SH-SY5Y (cell line): ENCODE measurements around the gene SCARF1.

ENCODE experiments used
- GATA2 ChIP-seq: IDR thresholded peaks from 2 replicates; pipeline ENCODE4 v1.6.1; 2011; ENCODE audit warnings: mild to moderate bottlenecking, low read depth, low read length
- GATA3 ChIP-seq: IDR thresholded peaks from 2 replicates; pipeline ENCODE4 v1.6.1; 2011; ENCODE audit warnings: low read depth, mild to moderate bottlenecking, low read length, moderate library complexity

Gene SCARF1

DNA sequence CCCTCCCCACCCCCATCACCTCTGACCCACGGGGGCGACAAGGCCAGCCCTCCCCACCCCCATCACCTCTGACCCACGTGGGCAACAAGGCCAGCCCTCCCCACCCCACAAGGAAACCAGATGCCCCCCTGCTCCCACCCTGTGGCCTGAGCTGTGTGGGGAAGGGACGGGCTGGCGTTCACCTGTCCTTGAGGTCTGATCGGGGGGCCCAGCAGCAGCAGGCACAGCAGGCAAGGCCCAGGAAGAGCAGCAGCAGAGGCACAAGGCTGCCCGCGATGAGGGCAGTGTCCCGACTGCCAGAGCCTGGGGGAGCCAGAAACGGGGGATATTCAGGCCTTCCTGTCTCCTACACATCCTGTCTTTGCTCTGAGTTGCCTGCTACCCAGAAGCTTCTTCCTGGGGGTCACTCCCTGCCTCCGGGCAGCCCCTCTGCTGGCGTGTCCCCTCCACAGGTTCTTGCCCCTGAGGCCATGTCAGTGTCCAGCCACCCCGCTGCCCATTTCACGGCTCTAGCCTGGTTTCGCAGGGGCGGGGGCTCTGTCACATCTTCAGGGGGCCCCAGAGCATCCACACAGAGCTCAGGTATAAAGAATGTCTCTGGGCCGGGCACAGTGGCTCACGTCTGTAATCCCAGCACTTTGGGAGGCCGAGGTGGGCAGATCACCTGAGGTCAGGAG is 6.8 kb downstream of the SCARF1 start:
- TF ChIP-seq GATA2: no peak

GRCh38 chr17:1638171-1638590 is 7.4 kb downstream of the SCARF1 start:
- TF ChIP-seq GATA2 (no peak), GATA3 (no peak)

GRCh38 chr17:1636732-1637285 is 8.7 kb downstream of the SCARF1 start:
- no peak for TF ChIP-seq GATA3
- no peak for TF ChIP-seq GATA2

DNA sequence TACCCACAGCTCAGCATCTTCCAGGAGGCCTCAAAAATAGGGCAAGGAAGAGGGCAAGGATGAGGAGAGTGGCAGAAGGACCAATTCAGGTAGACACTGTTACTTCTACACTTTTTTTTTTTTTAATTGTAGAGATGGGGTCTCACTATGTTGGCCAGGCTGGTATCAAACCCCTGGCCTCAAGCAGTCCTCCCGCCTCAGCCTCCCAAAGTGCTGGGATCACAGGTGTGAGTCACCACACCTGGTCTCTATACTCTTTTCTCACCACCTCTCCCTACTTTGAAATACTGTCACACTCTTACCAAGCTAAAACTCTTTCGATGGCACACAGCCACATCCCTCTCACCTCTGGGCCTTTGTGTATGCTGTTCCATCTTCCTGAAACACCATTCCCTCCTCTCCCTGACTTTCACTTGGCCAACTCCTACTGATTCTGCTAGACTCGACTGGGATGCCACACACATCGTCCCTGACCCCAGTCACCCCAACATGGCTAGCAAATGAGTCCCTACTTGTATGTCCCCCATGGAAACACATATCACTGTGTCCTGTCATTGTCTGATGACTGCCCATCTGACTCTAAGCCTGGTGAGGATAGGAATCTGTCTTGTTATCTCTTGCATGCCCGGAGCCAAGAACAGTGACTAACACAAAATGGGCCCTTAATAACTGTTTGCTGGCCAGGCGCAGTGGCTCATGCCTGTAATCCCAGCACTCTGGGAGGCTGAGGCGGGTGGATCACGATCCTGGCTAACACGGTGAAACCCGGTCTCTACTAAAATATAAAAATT is 9.7 kb downstream of the SCARF1 start:
- TF ChIP-seq GATA3 (no peak), GATA2 (no peak)

GRCh38 chr17:1634841-1635650 is 10.5 kb downstream of the SCARF1 start:
- TF ChIP-seq GATA3 (no peak), GATA2 (no peak)

- TF ChIP-seq GATA2 (no peak), GATA3 (no peak)
Observed at GRCh38 chr17:1630662-1631061, 14.9 kb downstream of the SCARF1 start.

DNA sequence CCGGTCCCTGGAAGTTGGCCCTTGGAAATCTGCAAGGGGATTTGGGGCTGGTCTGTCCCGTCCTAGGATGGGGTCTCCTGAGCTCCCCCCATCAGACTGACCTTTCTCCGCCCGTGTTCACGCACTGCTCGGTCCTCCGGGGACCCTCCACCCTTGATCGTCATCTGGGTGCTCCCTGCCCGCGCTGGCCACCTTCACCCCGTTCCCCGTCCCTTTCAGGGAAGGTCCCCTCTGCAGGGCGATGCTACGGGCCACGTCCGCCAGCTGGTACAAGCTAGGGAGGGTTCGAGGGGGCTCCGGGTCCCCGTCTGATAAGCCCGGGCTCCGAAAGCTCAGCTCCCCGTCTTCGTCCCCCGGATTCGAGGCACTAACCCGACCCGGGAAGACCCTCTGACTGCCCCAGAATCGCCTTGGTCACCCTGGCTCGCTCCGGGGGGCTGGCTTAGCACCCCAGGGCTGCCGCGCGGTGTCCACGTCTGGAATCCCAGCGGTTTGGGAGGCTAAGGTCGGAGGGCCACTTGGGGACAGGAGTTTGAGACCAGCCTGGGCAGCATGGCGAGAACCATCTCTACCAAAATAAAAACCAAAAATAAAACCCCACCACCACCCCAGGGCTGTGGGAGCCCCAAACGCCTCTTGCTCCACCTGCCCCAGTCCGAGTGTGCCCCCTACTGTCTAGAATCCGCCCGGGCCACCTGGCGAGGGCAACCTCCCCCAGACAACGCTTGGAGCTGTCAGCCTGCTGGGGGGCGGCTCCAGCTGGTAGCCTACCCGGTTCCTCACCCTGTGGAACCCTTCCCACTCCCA is 15.8 kb downstream of the SCARF1 start:
- no peak for TF ChIP-seq GATA3
- no peak for TF ChIP-seq GATA2

- TF ChIP-seq GATA3: no peak
- no peak for TF ChIP-seq GATA2
Observed at GRCh38 chr17:1628856-1629503, 16.6 kb downstream of the SCARF1 start.

DNA sequence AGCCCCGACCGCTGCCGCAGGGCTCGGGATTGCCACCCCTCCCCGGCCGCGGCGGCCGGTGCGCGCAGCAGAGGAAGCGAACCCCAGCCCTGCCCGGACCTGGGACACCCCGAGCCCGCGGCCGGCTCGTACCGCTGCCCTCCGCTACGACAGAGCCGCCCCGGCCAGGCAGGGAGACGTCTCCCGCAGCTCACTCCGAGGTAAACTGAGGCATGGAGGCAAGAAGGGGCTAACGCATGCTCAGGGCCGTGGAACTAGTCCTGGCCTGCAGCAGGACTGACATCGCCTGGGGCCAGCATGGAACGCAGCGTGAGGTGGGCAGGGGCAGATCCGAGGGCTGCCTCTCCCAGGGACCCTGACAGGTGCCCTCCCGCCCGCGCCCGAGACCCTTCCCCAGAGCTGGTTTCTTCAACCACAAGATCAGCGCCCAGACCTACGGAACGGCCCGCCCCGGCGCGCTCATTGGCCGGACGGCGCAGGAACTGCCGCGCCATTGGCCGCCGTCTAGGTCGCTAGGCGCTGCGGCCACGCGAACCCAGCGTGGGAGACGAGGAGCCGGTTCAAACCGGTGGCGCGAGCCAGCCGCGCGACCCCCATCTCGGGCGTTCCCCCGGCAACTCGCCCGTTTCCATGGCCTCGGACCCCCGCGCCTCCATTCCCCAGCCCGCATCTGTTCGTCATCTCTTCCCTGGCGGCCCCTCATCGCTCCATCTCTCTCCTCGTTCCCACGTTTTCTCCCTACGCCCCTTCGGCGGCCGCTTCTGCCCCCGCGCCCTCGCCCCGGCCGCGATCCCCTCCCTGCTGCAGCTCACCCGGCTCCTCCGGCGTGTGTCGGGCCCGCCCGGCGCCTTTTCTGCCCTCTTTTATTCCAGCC is 17.3 kb downstream of the SCARF1 start, which contains the start of gene SLC43A2:
Gene SLC43A2, minus strand, starts transcription at position 853 of the 874 bp plus-strand sequence. CDS start 960 bp downstream, outside the sequence.
- TF ChIP-seq GATA3 (no peak), GATA2 (no peak)

DNA sequence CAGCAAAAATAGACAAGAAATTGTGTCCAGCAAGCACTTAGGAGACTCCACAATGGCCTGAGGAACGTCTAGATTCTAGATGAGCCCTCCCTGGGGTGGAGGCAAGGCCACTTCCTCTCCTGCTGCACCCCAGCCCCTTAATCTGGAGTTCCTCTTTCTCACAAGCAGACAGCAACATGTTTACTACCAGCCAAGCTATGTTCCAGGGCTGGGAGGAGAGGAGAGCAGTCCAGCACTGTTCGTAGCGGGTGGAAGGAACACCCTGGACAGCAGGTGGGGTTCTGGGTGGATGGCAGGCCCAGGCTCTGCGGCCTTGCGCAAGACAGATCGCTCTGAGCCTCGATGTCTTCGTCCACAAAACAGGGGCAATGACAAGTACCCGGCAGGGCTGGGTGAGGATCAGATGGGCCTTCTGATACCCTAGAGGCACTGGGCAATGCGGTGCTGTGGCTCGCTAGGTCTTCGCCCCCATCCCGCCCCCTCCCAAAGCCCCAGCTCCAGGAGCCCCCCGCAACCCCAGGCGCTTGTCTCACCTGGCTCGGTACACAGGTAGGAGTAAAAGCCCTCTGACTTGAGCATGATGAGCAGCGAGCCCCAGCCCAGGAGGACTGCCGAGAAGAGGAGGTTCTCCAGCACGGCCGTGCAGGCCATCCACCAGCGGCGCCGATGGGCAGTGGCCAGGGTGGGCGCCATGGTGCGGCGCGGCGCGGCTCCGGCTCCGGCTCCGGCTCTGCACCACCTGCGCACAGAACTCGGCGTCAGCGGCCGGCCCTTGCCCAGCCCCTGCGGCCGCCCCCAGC is 18.1 kb downstream of the SCARF1 start:
- no peak for TF ChIP-seq GATA3

- no peak for TF ChIP-seq GATA2
- TF ChIP-seq GATA3: no peak
Observed at GRCh38 chr17:1626333-1626732, 19.2 kb downstream of the SCARF1 start.
